IMR-90 (cell line): ENCODE measurements around the gene LY6G5C.

Source experiments
- CHD1 ChIP-seq: IDR thresholded peaks from 2 replicates; pipeline ENCODE4 v1.6.1; 2012; ENCODE audit warnings: low read depth, low read length, improper control_type of control experiment
- CTCF ChIP-seq: conservative IDR thresholded peaks from 2 replicates; pipeline ENCODE4 v1.5.1; 2012; ENCODE audit warnings: mild to moderate bottlenecking, low read depth, low read length, improper control_type of control experiment
- POLR2A ChIP-seq: IDR thresholded peaks from 2 replicates; pipeline ENCODE4 v1.6.1; 2012; ENCODE audit warnings: mild to moderate bottlenecking, low read depth, low read length

GRCh38 chr6:31711233-31711632, 30.4 kb upstream of the LY6G5C start:
- no peak for TF ChIP-seq CTCF
- no peak for TF ChIP-seq POLR2A
- no peak for TF ChIP-seq CHD1
